Liver (tissue), 9 donors: ENCODE data around the gene RNU5D-1. TPM values are rescaled to one million over a fixed set of nuclear protein-coding genes. Genes with fewer than 3 reads are reported as not detected.

Experiments used
- DNase-seq: peaks from one replicate; pipeline ENCODE4 v3.0.0-alpha.2; 2017; ENCODE audit warnings: low spot score
- H3K27ac ChIP-seq, 2 donors: one replicate each; pipeline ENCODE4 v1.7.0; 2013; ENCODE audit warnings: inconsistent platforms in 2 of 2, low read length in 2 of 2, control low read depth in 1 of 2, low read depth in 1 of 2, mild to moderate bottlenecking in 1 of 2
- H3K27me3 ChIP-seq, 4 donors: one replicate each; pipeline versions ENCODE4 v1.6.1 to v1.7.0; 2013; ENCODE audit warnings: low read length in 3 of 4, inconsistent platforms in 1 of 4, mild to moderate bottlenecking in 1 of 4, moderate library complexity in 1 of 4; ENCODE audit not compliant: control insufficient read depth in 4 of 4, insufficient read depth in 4 of 4
- H3K36me3 ChIP-seq, 4 donors: one replicate each; pipeline versions ENCODE4 v1.6.1 to v1.7.0; 2013; ENCODE audit warnings: low read length in 3 of 4, mild to moderate bottlenecking in 3 of 4, low read depth in 1 of 4, moderate library complexity in 1 of 4; ENCODE audit not compliant: control insufficient read depth in 4 of 4, insufficient read depth in 3 of 4
- H3K4me1 ChIP-seq, 4 donors: one replicate each; pipeline versions ENCODE4 v1.6.1 to v1.7.0; 2013; ENCODE audit warnings: low read length in 3 of 4, mild to moderate bottlenecking in 3 of 4, moderate library complexity in 1 of 4; ENCODE audit not compliant: control insufficient read depth in 4 of 4, insufficient read depth in 4 of 4
- H3K4me3 ChIP-seq, 3 donors: one replicate each; pipeline versions ENCODE4 v1.6.1 to v1.7.0; 2013; ENCODE audit warnings: low read length in 3 of 3, control low read depth in 1 of 3, low read depth in 1 of 3, mild to moderate bottlenecking in 1 of 3
- H3K9ac ChIP-seq, 2 donors: one replicate each; pipeline ENCODE4 v1.7.0; 2013; ENCODE audit warnings: low read length in 2 of 2, mild to moderate bottlenecking in 2 of 2, moderate library complexity in 2 of 2, control low read depth in 1 of 2, low read depth in 1 of 2
- H3K9me3 ChIP-seq, 4 donors: one replicate each; pipeline versions ENCODE4 v1.6.1 to v1.7.0; 2013; ENCODE audit warnings: low read length in 3 of 4; ENCODE audit not compliant: control insufficient read depth in 4 of 4
- ATF3 ChIP-seq: IDR thresholded peaks from 2 replicates; pipeline ENCODE4 v1.6.1; 2016; ENCODE audit warnings: antibody characterized with exemption
- CTCF ChIP-seq: fragments of 150-350 bp; IDR thresholded peaks from 2 replicates; pipeline ENCODE4 v1.5.1; 2017; ENCODE audit warnings: improper control_type of control experiment, low read depth, low read length; ENCODE audit not compliant: missing input control
- EGR1 ChIP-seq, 2 donors: IDR thresholded peaks; 2 replicates each; pipeline ENCODE4 v1.6.1; 2016 to 2018; ENCODE audit warnings: antibody characterized with exemption in 2 of 2, low read depth in 2 of 2
- FOXA1 ChIP-seq: IDR thresholded peaks from 2 replicates; pipeline ENCODE4 v1.6.1; 2016; ENCODE audit warnings: antibody characterized with exemption
- FOXA2 ChIP-seq: IDR thresholded peaks from 2 replicates; pipeline ENCODE4 v1.6.1; 2016; ENCODE audit warnings: antibody characterized with exemption
- GABPA ChIP-seq, 2 donors: IDR thresholded peaks in 1 of 2; conservative IDR thresholded peaks in 1 of 2; 2 replicates each; pipeline ENCODE4 v1.6.1; 2016; ENCODE audit warnings: antibody characterized with exemption in 2 of 2, mild to moderate bottlenecking in 1 of 2, moderate library complexity in 1 of 2
- HNF4A ChIP-seq, 2 donors: conservative IDR thresholded peaks; 2 replicates each; pipeline ENCODE4 v1.6.1; 2016; ENCODE audit warnings: antibody characterized with exemption in 2 of 2, mild to moderate bottlenecking in 2 of 2
- HNF4G ChIP-seq: IDR thresholded peaks from 2 replicates; pipeline ENCODE4 v1.6.1; 2016; ENCODE audit warnings: antibody characterized with exemption
- JUND ChIP-seq, 2 donors: IDR thresholded peaks; 2 replicates each; pipeline ENCODE4 v1.6.1; 2016; ENCODE audit warnings: antibody characterized with exemption in 2 of 2
- MAX ChIP-seq: IDR thresholded peaks from 2 replicates; pipeline ENCODE4 v1.6.1; 2016; ENCODE audit warnings: antibody characterized with exemption
- NR2F2 ChIP-seq: IDR thresholded peaks from 2 replicates; pipeline ENCODE4 v1.6.1; 2016; ENCODE audit warnings: antibody characterized with exemption
- RAD21 ChIP-seq, 2 donors: IDR thresholded peaks; 2 replicates each; pipeline ENCODE4 v1.6.1; 2016; ENCODE audit warnings: antibody characterized with exemption in 2 of 2, mild to moderate bottlenecking in 2 of 2
- REST ChIP-seq: IDR thresholded peaks from 2 replicates; pipeline ENCODE4 v1.6.1; 2016; ENCODE audit warnings: antibody characterized with exemption, mild to moderate bottlenecking
- RXRA ChIP-seq, 2 donors: IDR thresholded peaks; 2 replicates each; pipeline ENCODE4 v1.6.1; 2017 to 2018; ENCODE audit warnings: antibody characterized with exemption in 2 of 2, mild to moderate bottlenecking in 1 of 2
- SP1 ChIP-seq: IDR thresholded peaks from 2 replicates; pipeline ENCODE4 v1.6.1; 2018; ENCODE audit warnings: antibody characterized with exemption, mild to moderate bottlenecking
- TAF1 ChIP-seq: conservative IDR thresholded peaks from 2 replicates; pipeline ENCODE4 v1.6.1; 2016; ENCODE audit warnings: antibody characterized with exemption, mild to moderate bottlenecking
- YY1 ChIP-seq: IDR thresholded peaks from 2 replicates; pipeline ENCODE4 v1.6.1; 2016; ENCODE audit warnings: antibody characterized with exemption, mild to moderate bottlenecking
- ZBTB33 ChIP-seq: IDR thresholded peaks from 2 replicates; pipeline ENCODE4 v1.6.1; 2016; ENCODE audit warnings: antibody characterized with exemption
- WGBS: extraction: QIAGEN DNeasy Blood & Tissue Kit; methylation state at CpG from one replicate; pipeline ENCODE4 v1.1.7; 2013; 5-methylcytosine and 5-hydroxymethylcytosine counted together
- polyA plus RNA-seq, 2 donors: library from polyadenylated mRNA; stranded (reverse) in 1 of 2; unstranded in 1 of 2; fragments of 200-250 nt in 1 of 2; fragments of >200 nt in 1 of 2; fragmentation: Nextera tagmentation in 1 of 2; extraction: Ambion mirVana in 1 of 2; gene quantifications; one replicate each; pipeline versions ENCODE4 v1.2.1 to v1.2.3, GENCODE V29; 2013 to 2015
- total RNA-seq, 2 donors: library from RNA; depleted of rRNA; stranded (reverse); fragments of >200 nt; gene quantifications; one replicate each; pipeline ENCODE4 v1.2.3, GENCODE V29; 2014
- donor health status: healthy.
- donor health status: healthy.
- donor health status: healthy.
- donor health status: healthy.
- donor health status: healthy.

Gene RNU5D-1
- total and polyA plus RNA-seq, 4 donors, result not detected

GRCh38 chr1:44733784-44734183 is 2.8 kb upstream of the RNU5D-1 start:
- Histone ChIP-seq H3K4me1 (peaks cover 0 to 1% (median 0%) of the 10 kb centered on the region in 4 donors), H3K27me3 (no peaks in the 10 kb centered on the region)
- 74% methylated on average over 1 of the region's 1 CpG for WGBS

More at GRCh38 chr1:44733784-44734183, 2.8 kb upstream of the RNU5D-1 start:
- Histone ChIP-seq H3K36me3 (no peaks in the 10 kb centered on the region), H3K4me3 (no peak overlapping the region), H3K27ac (no peak overlapping the region), H3K9me3 (no peaks in the 10 kb centered on the region), H3K9ac (no peak overlapping the region)
- TF ChIP-seq CTCF (no peak), ZBTB33 (no peak), ATF3 (no peak), REST (no peak), RXRA (IDR thresholded peaks at IDR 0.05) (no peak), YY1 (no peak), EGR1 (IDR thresholded peaks at IDR 0.05; ENCODE audit: low read depth in 2 of 2) (no peak), RAD21 (IDR thresholded peaks at IDR 0.05) (no peak), HNF4G (no peak), FOXA2 (no peak), HNF4A (conservative IDR thresholded peaks at IDR 0.05) (no peak), FOXA1 (no peak), GABPA (IDR thresholded peaks at IDR 0.05 in 1 of 2, conservative IDR thresholded peaks at IDR 0.05 in 1 of 2) (no peak), JUND (IDR thresholded peaks at IDR 0.05) (no peak), SP1 (no peak), TAF1 (no peak), NR2F2 (no peak), MAX (no peak)
- no peak for DNase-seq
